Progenitor cell of endocrine pancreas (in vitro differentiated cells): ENCODE data around the gene JADE1. TPM values are rescaled to one million over a fixed set of nuclear protein-coding genes. Genes with fewer than 3 reads are reported as not detected.

ENCODE experiments used
- DNase-seq: peaks from one replicate; pipeline ENCODE4 v3.0.0; 2021; ENCODE audit warnings: low spot score; ENCODE audit not compliant: unreplicated experiment
- H3K27ac Mint-ChIP-seq: 2 replicates; pipeline ENCODE4 v1.8.0; 2021; ENCODE audit warnings: mild to moderate bottlenecking, moderate library complexity, mixed read lengths
- H3K27me3 Mint-ChIP-seq: 2 replicates; pipeline ENCODE4 v1.8.0; 2021; ENCODE audit warnings: mixed read lengths
- H3K36me3 Mint-ChIP-seq: 2 replicates; pipeline ENCODE4 v1.8.0; 2022; ENCODE audit warnings: mixed read lengths; ENCODE audit not compliant: insufficient read depth
- H3K4me1 Mint-ChIP-seq: 2 replicates; pipeline ENCODE4 v1.8.0; 2021; ENCODE audit warnings: low read depth, mixed read lengths
- H3K4me3 Mint-ChIP-seq: 2 replicates; pipeline ENCODE4 v1.8.0; 2021; ENCODE audit warnings: low read depth, mild to moderate bottlenecking, moderate library complexity, mixed read lengths
- H3K9me3 Mint-ChIP-seq: 2 replicates; pipeline ENCODE4 v1.8.0; 2021; ENCODE audit warnings: low read depth, mixed read lengths
- total RNA-seq: library from RNA; stranded (reverse); gene quantifications from 2 replicates; pipeline ENCODE4 v1.2.1, GENCODE V29; 2021
- TF ChIP-seq, protein P1 (sequence below): fragments of 200-600 bp; sonication (generic); IDR thresholded peaks from one replicate; pipeline ENCODE4 v1.5.0; 2021; ENCODE audit warnings: antibody characterized with exemption, mild to moderate bottlenecking; ENCODE audit not compliant: unreplicated experiment

The JADE1 gene
- total RNA-seq, 1 donor from 2014 or later, result 35.3 TPM

DNA sequence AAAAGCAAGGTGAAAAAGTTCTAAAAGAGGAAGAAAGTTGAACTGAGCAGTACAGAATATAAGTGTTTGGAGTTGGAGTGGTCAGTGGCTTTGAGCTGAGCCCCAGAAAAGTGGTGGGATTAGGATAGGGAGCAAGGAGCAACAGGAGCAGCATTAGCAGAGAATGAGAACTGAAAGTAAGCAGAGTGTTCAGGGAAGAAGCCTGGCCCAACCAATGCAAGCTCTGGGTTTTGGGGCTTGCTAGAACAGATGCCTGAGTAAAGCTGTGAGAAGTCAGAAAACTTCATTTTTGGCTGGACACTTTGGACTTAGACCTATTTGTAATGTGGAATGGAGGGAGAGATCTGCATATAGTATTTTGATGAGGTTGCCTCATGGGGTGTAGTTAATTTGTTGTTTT lies 17.8 kb downstream of the JADE1 start:
- DNase-seq, result no peak
- Mint-ChIP-seq H3K27ac (peak overlapping the region; percentile 1), H3K4me1 (peaks cover 34% of the 10 kb centered on the region), H3K9me3 (no peaks in the 10 kb centered on the region), H3K4me3 (no peak overlapping the region), H3K27me3 (no peaks in the 10 kb centered on the region), H3K36me3 (peaks cover 1% of the 10 kb centered on the region)
- TF ChIP-seq, protein P1, sequence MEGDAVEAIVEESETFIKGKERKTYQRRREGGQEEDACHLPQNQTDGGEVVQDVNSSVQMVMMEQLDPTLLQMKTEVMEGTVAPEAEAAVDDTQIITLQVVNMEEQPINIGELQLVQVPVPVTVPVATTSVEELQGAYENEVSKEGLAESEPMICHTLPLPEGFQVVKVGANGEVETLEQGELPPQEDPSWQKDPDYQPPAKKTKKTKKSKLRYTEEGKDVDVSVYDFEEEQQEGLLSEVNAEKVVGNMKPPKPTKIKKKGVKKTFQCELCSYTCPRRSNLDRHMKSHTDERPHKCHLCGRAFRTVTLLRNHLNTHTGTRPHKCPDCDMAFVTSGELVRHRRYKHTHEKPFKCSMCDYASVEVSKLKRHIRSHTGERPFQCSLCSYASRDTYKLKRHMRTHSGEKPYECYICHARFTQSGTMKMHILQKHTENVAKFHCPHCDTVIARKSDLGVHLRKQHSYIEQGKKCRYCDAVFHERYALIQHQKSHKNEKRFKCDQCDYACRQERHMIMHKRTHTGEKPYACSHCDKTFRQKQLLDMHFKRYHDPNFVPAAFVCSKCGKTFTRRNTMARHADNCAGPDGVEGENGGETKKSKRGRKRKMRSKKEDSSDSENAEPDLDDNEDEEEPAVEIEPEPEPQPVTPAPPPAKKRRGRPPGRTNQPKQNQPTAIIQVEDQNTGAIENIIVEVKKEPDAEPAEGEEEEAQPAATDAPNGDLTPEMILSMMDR, result no peak

DNA sequence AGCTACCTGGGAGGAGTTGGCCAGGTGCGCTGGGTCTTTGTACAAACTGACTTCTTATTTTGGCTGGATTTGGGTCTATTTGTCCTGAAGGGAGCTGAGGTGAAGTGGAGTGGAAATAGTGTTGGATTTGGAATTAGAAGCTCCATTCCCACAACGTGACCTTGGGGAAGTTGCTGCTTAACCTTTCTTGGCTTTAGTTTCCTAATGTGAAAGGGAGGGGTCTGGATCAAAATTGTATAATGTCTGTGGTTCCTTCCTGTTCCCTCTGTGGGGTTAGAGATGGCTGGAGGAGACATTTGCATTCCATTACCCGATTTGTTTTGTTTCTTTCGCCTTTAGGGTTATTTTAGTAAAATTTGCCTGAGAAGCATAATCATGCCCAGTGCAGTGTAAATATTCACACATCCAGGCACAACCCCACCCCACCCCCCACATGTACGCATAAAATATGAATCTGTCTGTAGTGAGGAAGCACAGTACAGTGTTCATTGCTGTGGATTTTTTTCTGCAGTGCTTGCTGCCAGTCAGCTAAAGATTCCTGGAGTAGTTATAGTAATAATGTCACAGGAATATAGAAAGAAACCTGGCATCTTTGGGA lies 21.5 kb downstream of the JADE1 start:
- Mint-ChIP-seq H3K9me3 (no peaks in the 10 kb centered on the region), H3K27me3 (no peaks in the 10 kb centered on the region), H3K4me1 (peaks cover 32% of the 10 kb centered on the region), H3K27ac (peak overlapping the region; percentile 84), H3K4me3 (no peak overlapping the region), H3K36me3 (peaks cover 6% of the 10 kb centered on the region)
- no peak for DNase-seq
- TF ChIP-seq, protein P1, result no peak

DNA sequence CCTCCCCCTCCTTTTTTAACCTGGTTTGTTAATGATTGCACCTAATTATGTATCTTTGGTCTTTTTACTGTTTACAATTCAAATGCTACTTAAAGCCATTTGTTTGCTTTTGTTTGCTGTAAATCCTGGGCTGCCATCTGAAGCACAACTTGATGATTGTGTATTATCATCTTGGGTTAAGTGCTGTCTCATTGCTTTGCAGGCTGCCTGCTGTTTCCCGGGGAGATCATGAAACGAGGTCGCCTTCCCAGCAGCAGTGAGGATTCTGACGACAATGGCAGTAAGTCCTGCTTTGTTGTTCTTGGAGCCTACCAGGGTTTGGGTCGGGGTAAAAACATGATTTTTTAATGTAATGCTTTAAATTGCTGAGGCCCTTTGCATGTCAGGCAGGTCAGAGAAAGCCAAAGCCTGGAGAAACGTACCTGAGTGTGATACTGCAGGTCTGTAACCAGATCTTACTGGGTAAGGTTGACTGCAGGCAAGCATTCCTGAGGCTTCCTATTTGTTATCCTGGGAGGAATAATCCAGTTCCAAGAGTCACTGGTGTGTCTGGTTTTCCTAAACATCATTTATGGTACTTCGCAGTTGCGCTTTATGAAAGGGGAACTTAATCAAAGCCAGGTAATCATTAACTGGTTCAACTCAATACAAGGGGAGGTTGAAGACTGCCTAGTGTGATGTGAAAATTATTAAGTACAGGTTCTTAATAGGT lies 22.2 kb downstream of the JADE1 start:
- Mint-ChIP-seq H3K27ac (peak overlapping the region; percentile 84), H3K4me3 (peak overlapping the region; percentile 32), H3K4me1 (peaks cover 34% of the 10 kb centered on the region), H3K36me3 (peaks cover 6% of the 10 kb centered on the region), H3K27me3 (no peaks in the 10 kb centered on the region), H3K9me3 (no peaks in the 10 kb centered on the region)
- TF ChIP-seq, protein P1, result no peak
- no peak for DNase-seq

DNA sequence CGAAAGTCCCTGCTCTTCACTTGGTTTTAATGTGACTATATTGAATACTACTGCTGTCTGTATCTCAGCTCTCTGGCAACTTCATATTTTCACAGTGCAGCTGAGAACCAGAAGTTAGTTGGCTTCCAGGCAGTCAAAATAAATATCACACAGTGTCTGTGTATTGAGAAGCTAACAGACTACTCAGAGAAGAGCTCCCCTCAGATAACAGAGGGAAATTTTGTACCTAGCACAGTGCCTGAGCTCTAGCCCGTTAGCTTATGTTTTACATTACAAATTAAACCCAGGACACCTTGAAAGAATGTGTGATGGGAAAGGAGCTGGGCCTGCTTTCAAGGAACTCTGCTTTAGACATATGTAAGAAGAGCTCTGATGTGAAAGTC lies 22.7 kb downstream of the JADE1 start:
- H3K4me1 Mint-ChIP-seq, result peaks cover 35% of the 10 kb centered on the region
- H3K4me3 Mint-ChIP-seq, result no peak overlapping the region
- no peak for DNase-seq
- H3K9me3 Mint-ChIP-seq, result no peaks in the 10 kb centered on the region
- peak overlapping the region; percentile 84 for H3K27ac Mint-ChIP-seq
- TF ChIP-seq, protein P1, result no peak
- peaks cover 7% of the 10 kb centered on the region for H3K36me3 Mint-ChIP-seq
- H3K27me3 Mint-ChIP-seq, result no peaks in the 10 kb centered on the region

DNA sequence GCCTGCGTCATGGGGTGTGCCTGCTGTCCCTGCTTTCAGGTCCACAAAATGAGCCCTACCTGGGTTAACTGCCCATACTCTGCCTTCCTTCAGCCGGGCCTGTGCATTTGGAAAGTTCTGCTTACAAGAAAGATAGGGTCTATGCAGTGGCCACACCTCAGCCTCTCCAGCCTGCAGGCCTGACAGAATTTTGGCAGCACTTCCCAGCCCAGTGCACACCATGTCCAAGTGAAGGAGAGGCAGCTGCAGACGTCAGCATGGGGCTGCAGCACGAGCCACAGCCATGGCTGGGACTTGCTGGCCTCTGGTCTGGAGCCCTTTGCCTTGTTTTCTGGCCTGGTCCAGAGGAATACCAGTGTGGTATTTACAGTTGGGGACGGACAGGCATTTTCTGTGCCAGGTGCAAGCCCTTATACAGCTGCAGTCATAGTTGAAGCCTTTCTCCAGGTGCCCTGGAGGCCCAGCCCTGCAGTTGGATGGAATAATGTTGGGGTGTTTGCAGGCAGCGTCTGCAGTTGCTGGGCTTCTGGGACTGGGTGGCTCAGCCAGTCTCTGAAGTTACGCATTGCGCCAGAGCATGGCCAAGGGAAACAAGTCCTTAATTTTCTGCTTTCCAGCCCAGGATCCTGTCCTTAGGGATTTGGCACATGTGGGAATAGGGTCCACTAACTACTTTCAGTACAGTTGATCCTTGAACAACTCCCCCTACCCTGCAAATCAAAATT lies 26.2 kb downstream of the JADE1 start:
- TF ChIP-seq, protein P1, result no peak
- peaks cover 28% of the 10 kb centered on the region for H3K4me1 Mint-ChIP-seq
- no peak overlapping the region for H3K27ac Mint-ChIP-seq

More for the DNA sequence above, 26.2 kb downstream of the JADE1 start:
- H3K36me3 Mint-ChIP-seq, result peaks cover 10% of the 10 kb centered on the region
- H3K27me3 Mint-ChIP-seq, result no peaks in the 10 kb centered on the region
- no peak for DNase-seq
- H3K9me3 Mint-ChIP-seq, result no peaks in the 10 kb centered on the region
- no peak overlapping the region for H3K4me3 Mint-ChIP-seq
